ENCODE measurements around the gene WFIKKN1.

GRCh38 chr16:630249-630814 lies 453 bp upstream of the WFIKKN1 start:
- TF ChIP-seq CTCF (IDR thresholded peaks at IDR 0.05; ENCODE audit: low read length) (no peak), EZH2 (IDR thresholded peaks at IDR 0.05; ENCODE audit: borderline replicate concordance, low read length) (no peak)
